Putamen (tissue), 1 donor: ENCODE data around the gene MTOR.

ENCODE experiments used
- DNase-seq: peaks from one replicate; pipeline ENCODE4 v3.0.0-alpha.2; 2016; ENCODE audit warnings: low spot score

The MTOR gene

DNA sequence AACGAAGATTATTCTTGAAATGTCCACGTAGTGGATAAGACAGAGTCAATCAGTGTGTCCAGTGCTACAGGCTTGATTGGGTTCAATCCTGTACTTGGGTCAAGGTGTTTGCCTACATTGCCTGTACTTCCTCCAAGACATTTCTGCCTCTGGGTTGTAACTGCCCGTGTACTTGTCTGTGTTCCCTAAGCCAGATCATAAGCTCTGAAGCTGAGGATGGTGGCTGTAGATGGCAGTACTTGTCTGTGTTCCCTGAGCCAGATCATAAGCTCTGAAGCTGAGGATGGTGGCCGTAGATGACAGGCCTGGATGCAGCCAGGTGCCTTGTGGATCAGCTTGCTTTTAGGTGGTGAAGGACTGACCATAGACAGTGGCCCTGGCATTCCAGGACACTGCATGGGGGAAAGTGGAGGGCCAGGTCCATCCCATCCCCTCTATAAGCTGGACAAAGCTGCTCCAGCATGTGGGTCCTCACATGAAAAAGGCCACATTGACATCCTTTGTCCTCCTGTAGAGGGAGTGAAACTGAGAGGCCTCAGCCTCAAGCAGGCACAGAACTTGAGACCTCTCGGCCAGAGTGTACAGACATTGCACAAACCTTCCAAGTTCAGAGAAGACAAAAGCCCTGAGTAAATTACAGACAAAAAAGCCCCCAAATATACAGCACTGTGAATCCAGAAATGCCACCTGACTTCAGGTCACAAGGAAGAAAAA is 200.5 kb downstream of the MTOR start:
- no peak for DNase-seq

DNA sequence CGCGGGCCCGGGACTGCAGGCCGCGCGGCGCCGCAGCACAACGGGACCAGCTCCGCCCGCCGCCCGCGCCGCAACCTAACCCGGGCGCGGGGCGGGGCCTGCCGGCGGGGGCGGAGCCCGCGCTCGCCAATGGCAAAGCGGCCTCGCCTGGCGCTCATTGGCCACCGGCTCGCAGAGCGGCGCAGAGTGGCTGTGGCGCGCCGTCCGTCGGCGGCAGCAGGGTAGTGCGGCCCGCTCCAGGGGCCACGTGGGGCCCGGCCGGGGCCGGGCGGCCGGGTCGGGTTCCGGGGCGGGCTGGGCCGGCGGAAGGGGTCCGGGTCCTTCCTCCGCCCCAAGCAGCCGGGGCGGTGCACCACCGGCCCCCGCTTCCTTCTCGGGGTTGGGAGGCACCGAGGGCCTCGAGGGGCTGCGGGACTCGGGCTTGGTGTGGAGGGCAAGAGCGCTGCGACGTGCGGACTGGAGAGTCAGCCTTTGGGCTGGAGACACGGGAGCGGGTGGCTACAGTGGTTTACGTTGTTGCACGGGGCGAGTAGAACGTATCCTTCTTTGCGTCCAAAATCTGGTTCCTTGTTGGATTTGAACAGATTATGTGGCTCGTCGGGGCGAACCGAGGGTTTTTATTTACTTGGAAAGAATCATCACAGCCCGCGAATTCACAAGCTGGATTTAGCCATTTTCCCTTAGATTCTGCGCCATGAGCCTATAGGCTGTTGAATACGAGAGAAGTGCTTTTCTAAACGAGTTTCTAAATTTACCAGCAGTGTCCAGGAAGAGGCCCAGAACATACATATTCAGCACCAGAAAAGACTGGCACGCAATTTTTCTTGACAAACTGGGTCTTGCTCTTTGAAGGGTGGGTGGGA is 202.2 kb downstream of the MTOR start, which contains the start of gene SRM:
SRM (minus strand) TSS at position 51 of the 863 bp plus-strand sequence. CDS start 75 bp downstream, outside the sequence.
- DNase-seq = peak; percentile 92

GRCh38 chr1:11059155-11059967 is 203.0 kb downstream of the MTOR start:
- DNase-seq = no peak

- DNase-seq = no peak
Measured at GRCh38 chr1:11058595-11059154, 203.7 kb downstream of the MTOR start.

- no peak for DNase-seq
Measured at GRCh38 chr1:11058026-11058425, 204.3 kb downstream of the MTOR start.

DNA sequence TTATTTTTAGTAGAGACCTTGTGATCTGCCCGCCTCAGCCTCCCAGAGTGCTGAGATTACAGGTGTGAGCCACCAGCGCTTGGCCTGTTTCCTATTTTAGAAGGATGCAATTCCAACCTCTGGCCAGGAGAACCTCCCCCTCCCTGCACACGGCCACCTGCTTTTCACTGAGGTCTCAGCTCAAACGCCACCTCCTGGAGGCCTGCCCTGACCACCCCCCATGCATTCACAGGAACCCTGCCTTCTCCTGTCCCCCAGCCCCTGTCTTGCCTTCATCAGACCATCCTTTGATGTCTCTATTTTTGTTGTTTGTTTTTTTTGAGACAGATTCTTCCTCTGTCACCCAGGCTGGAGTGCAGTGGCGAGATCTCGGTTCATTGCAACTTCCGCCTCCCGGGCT is 204.9 kb downstream of the MTOR start:
- DNase-seq = no peak
